HG02970 (cell line): ENCODE measurements around the gene MXRA8.

Source experiments
- ATAC-seq: cut with Tn5 transposase; IDR thresholded peaks from one replicate; pipeline ENCODE4 v1.9.1; 2021; ENCODE audit warnings: mild to moderate bottlenecking, moderate library complexity, moderate number of reproducible peaks; ENCODE audit not compliant: unreplicated experiment, low FRiP score

MXRA8 gene

DNA sequence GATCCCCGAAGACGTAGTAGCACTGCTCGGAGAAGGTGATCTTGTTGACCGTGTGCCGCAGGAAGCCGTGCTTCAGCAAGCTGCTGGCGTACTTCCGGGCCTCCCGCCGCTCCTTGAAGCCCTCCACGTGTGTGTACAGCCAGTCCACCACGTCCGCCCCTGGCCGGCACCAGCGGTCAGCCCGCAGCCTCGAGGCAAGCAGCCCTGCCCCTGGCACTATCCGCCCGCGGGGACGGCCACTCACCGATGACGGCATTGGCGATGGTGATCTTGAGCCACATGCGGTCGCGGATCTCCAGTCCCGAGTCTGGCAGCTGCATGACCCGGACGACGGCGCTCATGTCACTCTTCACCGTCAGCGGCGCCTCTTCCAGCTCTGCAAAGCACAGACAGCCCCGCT lies 20.1 kb downstream of the MXRA8 start:
- ATAC-seq: no peak

DNA sequence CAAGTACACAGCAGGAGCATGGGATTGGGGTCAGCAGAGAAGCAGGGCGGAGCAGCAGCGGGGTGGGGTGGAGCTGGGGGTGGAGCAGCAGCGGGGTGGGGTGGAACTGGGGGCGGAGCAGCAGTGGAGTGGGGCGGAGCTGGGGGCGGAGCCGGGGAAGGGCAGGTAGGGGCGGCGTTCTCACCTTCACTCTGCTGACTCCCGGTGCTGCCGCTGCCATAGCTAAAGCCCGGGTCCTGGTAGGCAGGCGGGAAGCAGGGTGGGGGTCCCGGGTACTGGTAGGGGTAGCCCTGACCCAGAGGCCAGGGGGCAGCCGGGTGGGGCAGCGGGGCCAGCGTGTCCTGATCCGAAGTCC lies 20.6 kb downstream of the MXRA8 start:
- no peak for ATAC-seq

DNA sequence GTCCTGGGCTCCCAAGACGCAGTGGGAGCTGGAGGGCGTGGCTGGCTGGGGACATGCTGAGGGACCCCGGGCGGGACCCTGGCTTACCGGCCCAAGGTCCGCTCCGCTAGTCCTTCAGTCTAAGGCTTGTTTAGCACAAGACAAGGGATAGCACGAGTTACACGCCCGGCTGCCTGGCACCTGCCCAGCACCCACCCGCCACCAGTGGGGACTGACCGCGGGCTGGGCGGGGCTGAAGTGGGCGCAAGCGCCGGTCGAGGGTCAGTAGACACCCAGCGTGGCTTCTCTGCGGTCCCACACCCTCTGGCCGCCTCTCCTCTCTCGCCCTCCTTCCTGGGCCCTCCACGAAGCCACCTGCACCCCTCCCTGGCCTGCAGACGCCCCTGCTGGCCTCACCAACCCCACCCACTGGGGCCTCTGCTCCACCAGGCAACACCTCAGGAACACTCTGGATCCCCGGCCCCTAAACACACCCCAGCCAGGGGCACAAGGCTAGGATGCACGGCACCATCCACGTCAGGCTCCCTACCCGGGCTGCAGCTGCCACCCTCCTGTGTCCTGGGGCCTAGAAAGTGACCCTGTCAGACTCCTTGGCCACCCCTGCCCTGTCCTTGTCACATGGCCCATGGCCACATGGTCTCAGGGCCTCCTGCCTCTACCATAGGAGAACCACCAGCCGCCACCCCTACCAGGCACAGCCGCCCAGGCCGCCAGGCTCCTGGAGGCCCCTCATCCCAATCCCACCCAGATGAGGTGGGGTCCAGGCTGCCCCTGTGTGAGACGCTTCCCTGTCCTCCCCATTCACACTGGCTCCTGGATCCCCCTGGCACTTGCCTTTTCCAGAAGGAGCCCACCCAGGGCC lies 21.2 kb downstream of the MXRA8 start:
- ATAC-seq: no peak

- no peak for ATAC-seq
Observed at GRCh38 chr1:1336446-1336845, 21.9 kb downstream of the MXRA8 start.

- ATAC-seq: no peak
Observed at GRCh38 chr1:1335792-1336248, 22.5 kb downstream of the MXRA8 start.

- ATAC-seq: no peak
Observed at GRCh38 chr1:1335283-1335682, 23.1 kb downstream of the MXRA8 start.

DNA sequence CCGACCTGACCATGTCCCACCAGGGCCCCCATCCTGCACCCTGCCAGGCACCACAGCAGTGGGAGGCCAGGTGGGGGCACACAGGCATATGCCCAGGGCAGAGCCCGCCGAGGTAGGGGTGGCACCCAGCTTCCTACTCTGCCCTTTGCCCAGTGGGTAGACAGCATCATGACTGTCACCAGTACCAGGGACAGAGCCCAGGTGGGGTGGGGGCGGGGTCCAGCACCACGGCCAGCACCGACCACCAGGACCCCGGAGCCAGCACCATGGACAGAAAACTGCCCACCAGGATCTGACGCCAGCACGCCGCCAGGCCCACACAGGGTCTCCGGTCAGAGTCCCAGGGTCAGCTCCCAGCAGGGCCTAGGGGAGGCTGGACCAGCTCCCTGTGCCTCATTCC lies 23.5 kb downstream of the MXRA8 start:
- no peak for ATAC-seq

DNA sequence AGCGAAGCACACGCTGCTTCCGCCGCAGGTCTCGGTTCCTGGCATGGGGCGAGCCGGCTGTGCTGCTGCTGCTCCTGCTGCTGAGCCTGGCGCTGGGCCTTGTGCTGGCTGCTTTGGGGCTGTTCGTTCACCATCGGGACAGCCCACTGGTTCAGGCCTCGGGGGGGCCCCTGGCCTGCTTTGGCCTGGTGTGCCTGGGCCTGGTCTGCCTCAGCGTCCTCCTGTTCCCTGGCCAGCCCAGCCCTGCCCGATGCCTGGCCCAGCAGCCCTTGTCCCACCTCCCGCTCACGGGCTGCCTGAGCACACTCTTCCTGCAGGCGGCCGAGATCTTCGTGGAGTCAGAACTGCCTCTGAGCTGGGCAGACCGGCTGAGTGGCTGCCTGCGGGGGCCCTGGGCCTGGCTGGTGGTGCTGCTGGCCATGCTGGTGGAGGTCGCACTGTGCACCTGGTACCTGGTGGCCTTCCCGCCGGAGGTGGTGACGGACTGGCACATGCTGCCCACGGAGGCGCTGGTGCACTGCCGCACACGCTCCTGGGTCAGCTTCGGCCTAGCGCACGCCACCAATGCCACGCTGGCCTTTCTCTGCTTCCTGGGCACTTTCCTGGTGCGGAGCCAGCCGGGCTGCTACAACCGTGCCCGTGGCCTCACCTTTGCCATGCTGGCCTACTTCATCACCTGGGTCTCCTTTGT lies 24.7 kb downstream of the MXRA8 start:
- ATAC-seq: no peak

- ATAC-seq: no peak
Observed at GRCh38 chr1:1332774-1333480, 25.4 kb downstream of the MXRA8 start.

GRCh38 chr1:1332031-1332755 lies 26.2 kb downstream of the MXRA8 start:
- ATAC-seq: no peak

GRCh38 chr1:1331068-1331965 lies 27.0 kb downstream of the MXRA8 start, which contains the start of gene TAS1R3:
Gene TAS1R3 (plus strand): TSS chr1:1331280. CDS start chr1:1331346, 66 bp downstream.
- no peak for ATAC-seq

DNA sequence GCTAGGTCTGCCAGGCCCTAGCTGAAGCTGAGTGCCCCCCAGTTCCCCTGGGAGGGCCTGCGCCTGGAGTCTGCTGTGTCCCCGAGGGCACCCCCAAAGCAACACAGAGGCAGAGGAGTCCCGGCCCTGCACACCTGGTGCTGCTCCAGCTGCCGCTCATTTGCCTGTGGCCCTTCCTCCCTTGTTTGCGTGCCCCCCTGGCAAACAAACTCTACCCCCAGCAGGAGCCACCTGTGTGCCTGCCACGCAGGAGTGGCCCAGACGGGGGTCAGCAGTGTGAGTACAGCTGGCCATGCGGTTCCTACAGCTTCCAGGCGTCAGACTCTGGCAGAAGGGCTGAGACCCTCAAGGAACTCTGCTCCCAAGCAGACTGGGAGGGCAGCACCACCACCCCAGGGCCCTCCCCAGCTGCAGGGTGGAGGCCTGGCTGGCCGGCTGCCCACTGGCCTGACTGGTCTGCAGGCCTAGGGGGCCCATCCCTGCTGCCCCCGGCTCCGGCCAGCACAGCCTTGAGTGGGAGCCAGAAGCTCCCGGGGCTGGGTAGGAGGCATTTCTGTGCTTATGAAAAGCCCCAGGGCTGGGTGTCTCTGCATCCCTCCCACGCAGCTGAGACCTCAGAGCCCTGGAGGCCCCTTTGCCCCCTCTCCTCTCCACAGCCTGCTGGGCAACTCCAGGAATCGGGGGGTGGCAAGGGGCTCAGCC lies 27.8 kb downstream of the MXRA8 start:
- no peak for ATAC-seq

DNA sequence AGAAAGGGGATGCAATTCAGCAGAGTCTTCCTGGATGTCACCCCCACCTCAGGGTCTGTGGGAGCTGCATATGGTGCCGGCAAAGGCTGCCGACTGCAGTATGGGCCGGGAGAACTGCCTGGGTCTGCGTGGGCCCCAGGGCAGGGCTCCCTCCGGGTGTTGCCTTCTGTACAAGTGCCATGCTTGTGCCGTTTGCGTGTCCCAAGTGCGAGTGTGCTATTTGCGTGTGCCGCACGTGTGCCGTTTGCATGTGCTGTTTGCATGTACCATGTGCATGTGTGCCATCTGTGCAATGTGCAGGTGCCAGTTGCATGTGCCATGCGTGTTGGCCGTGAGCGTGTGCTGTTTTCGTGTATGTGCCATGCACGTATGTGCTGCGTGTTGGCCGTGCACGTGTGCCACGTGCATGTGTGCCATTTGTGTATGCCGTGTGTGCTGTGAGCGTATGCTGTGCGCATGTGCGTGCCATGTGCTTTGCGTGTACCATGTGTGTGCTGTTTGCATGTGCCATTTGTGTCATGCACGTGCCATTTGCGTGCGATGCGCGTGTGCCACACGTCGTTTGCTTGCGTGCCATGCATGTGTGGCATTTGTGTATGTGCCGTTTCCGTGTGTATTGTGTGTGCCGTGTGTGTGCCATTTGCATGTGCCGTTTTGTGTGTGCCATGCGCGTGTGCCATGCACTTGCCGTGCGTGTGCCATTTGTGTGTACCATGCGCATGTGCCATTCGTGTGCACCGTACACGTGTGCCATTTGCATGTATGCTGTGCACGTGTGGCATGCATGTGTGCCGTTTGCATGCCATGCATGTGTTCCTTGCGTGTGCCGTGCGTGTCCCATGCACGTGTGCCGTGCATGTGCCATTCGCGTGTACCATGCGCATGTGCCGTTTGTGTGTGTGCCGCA lies 28.8 kb downstream of the MXRA8 start:
- no peak for ATAC-seq

- no peak for ATAC-seq
Observed at GRCh38 chr1:1328254-1328653, 30.1 kb downstream of the MXRA8 start.

- no peak for ATAC-seq
Observed at GRCh38 chr1:1327291-1327690, 31.1 kb downstream of the MXRA8 start.

GRCh38 chr1:1326075-1326605 lies 32.2 kb downstream of the MXRA8 start:
- no peak for ATAC-seq

- ATAC-seq: no peak
Observed at GRCh38 chr1:1325288-1326074, 32.9 kb downstream of the MXRA8 start.
